GM23338 (cell line): ENCODE results near the gene JKAMP. TPM values are rescaled to one million over a fixed set of nuclear protein-coding genes. Genes with fewer than 3 reads are reported as not detected.

Source experiments
- ATAC-seq: fragments of 200-7000 bp; cut with Tn5 transposase; 3 replicates; pipeline ENCODE4 v1.9.1; 2020
- DNase-seq: peaks from one replicate; pipeline ENCODE4 v3.0.0-alpha.2; 2015; ENCODE audit warnings: low spot score
- H2AFZ ChIP-seq: fragments of 200-600 bp; sonication (generic); 2 replicates; pipeline ENCODE4 v1.8.0; 2016; ENCODE audit warnings: antibody characterized with exemption, mild to moderate bottlenecking, moderate library complexity
- H3F3A ChIP-seq: fragments of 200-600 bp; sonication (generic); replicated peaks from 2 replicates; pipeline ENCODE4 v1.8.0; 2017; ENCODE audit warnings: antibody characterized with exemption, mixed run types, low read depth
- H3K27ac ChIP-seq: fragments of 200-600 bp; sonication (generic); 2 replicates; pipeline ENCODE4 v1.6.1; 2016; ENCODE audit warnings: low read depth
- H3K27me3 ChIP-seq: fragments of 200-600 bp; sonication (generic); 2 replicates; pipeline ENCODE4 v1.8.0; 2016; ENCODE audit warnings: mild to moderate bottlenecking, mixed run types, moderate library complexity; ENCODE audit not compliant: insufficient read depth
- H3K36me3 ChIP-seq: fragments of 200-600 bp; sonication (generic); 2 replicates; pipeline ENCODE4 v1.8.0; 2016; ENCODE audit warnings: mild to moderate bottlenecking; ENCODE audit not compliant: insufficient read depth
- H3K4me1 ChIP-seq: fragments of 200-600 bp; sonication (generic); 2 replicates; pipeline ENCODE4 v1.8.0; 2016; ENCODE audit warnings: mild to moderate bottlenecking, moderate library complexity; ENCODE audit not compliant: insufficient read depth
- H3K4me2 ChIP-seq: fragments of 200-600 bp; sonication (generic); 2 replicates; pipeline ENCODE4 v1.7.1; 2017; ENCODE audit warnings: mixed run types
- H3K4me3 ChIP-seq: fragments of 200-600 bp; sonication (generic); 2 replicates; pipeline ENCODE4 v1.6.1; 2016; ENCODE audit warnings: mixed run types
- H3K79me2 ChIP-seq: fragments of 200-600 bp; sonication (generic); replicated peaks from 2 replicates; pipeline ENCODE4 v1.8.0; 2017; ENCODE audit warnings: mild to moderate bottlenecking; ENCODE audit not compliant: insufficient read depth
- H3K9me2 ChIP-seq: fragments of 200-600 bp; sonication (generic); 2 replicates; pipeline ENCODE4 v1.8.0; 2017; ENCODE audit not compliant: insufficient read depth
- H4K20me1 ChIP-seq: fragments of 200-600 bp; sonication (generic); replicated peaks from 2 replicates; pipeline ENCODE4 v1.8.0; 2017; ENCODE audit warnings: mild to moderate bottlenecking; ENCODE audit not compliant: insufficient read depth
- H3K27ac Mint-ChIP-seq: 2 replicates; pipeline ENCODE4 v1.8.0; 2020; ENCODE audit warnings: inconsistent platforms, mild to moderate bottlenecking, moderate library complexity, mixed read lengths
- H3K27me3 Mint-ChIP-seq: 3 replicates; pipeline ENCODE4 v1.8.0; 2022; ENCODE audit warnings: low read depth, mild to moderate bottlenecking, moderate library complexity, mixed read lengths, inconsistent platforms; ENCODE audit not compliant: insufficient read depth, poor library complexity
- H3K36me3 Mint-ChIP-seq: 3 replicates; pipeline ENCODE4 v1.8.0; 2021; ENCODE audit warnings: low read depth, mild to moderate bottlenecking, inconsistent platforms, moderate library complexity, mixed read lengths
- H3K4me1 Mint-ChIP-seq: 3 replicates; pipeline ENCODE4 v1.8.0; 2020; ENCODE audit warnings: mild to moderate bottlenecking, inconsistent platforms, mixed read lengths
- H3K4me3 Mint-ChIP-seq: 3 replicates; pipeline ENCODE4 v1.8.0; 2021; ENCODE audit warnings: moderate library complexity, mild to moderate bottlenecking, inconsistent platforms, mixed read lengths
- H3K9me3 Mint-ChIP-seq: 3 replicates; pipeline ENCODE4 v1.8.0; 2020; ENCODE audit warnings: moderate library complexity, mild to moderate bottlenecking, inconsistent platforms, mixed read lengths
- CTCF ChIP-seq, 2 experiments: fragments of 200-600 bp in 1 of 2; sonication (generic) in 1 of 2; conservative IDR thresholded peaks; 2 replicates each; pipeline versions ENCODE4 v1.5.1 to v1.6.1; 2016 to 2017; ENCODE audit warnings: antibody characterized with exemption in 2 of 2, low read depth in 2 of 2, mild to moderate bottlenecking in 2 of 2, moderate library complexity in 1 of 2
- EZH2 ChIP-seq: fragments of 200-600 bp; sonication (generic); IDR thresholded peaks from one replicate; pipeline ENCODE4 v1.8.0; 2017; ENCODE audit warnings: antibody characterized with exemption, mild to moderate bottlenecking, low read depth; ENCODE audit not compliant: unreplicated experiment
- EZH2phosphoT487 ChIP-seq: fragments of 200-600 bp; sonication (generic); IDR thresholded peaks from one replicate; pipeline ENCODE4 v1.8.1; 2018; ENCODE audit warnings: antibody characterized with exemption; ENCODE audit not compliant: unreplicated experiment
- JUNB ChIP-seq: IDR thresholded peaks from one replicate; pipeline ENCODE4 v1.6.1; 2016; ENCODE audit warnings: antibody characterized with exemption; ENCODE audit not compliant: unreplicated experiment
- NANOG ChIP-seq: IDR thresholded peaks from 2 replicates; pipeline ENCODE4 v1.6.1; 2016; ENCODE audit warnings: antibody characterized with exemption, borderline replicate concordance
- POLR2AphosphoS5 ChIP-seq: IDR thresholded peaks from 2 replicates; pipeline ENCODE4 v1.6.1; 2016; ENCODE audit warnings: antibody characterized with exemption, low read depth
- STAT1 ChIP-seq: IDR thresholded peaks from one replicate; pipeline ENCODE4 v1.6.1; 2016; ENCODE audit warnings: antibody characterized with exemption; ENCODE audit not compliant: unreplicated experiment
- ZNF114 ChIP-seq: fragments of 250-450 bp; sonication (Bioruptor Pico); IDR thresholded peaks from 2 replicates; pipeline ENCODE4 v1.5.0; 2020; ENCODE audit warnings: mild to moderate bottlenecking, moderate library complexity
- ZNF331 ChIP-seq: fragments of 250-450 bp; sonication (Bioruptor Pico); IDR thresholded peaks from 2 replicates; pipeline ENCODE4 v1.5.0; 2020; ENCODE audit warnings: low read depth, mild to moderate bottlenecking, moderate library complexity
- polyA plus RNA-seq: library from polyadenylated mRNA; unstranded; fragments of >200 nt; fragmentation: Nextera tagmentation; extraction: Ambion mirVana; gene quantifications from 2 replicates; pipeline ENCODE4 v1.2.1, GENCODE V29; 2016
- total RNA-seq: library from RNA; depleted of rRNA; stranded (reverse); fragments of >200 nt; shearing (Covaris generic); gene quantifications from 2 replicates; pipeline ENCODE4 v1.2.3, GENCODE V29; 2014

The JKAMP gene
- total and polyA plus RNA-seq, 2 experiments from 2014 or later, result 31.6 to 66.8 TPM

- ATAC-seq (no peak), DNase-seq (no peak)
- no peaks in the 10 kb centered on the region; the same call in 1 of the 2 replicates for H3F3A ChIP-seq
- peaks cover 31% of the 10 kb centered on the region for H3K27me3 ChIP-seq
- no peak overlapping the region for H2AFZ ChIP-seq
- no peaks in the 10 kb centered on the region for H3K9me3 Mint-ChIP-seq
- peaks cover 7% of the 10 kb centered on the region for H3K4me1 Mint-ChIP-seq
- H3K79me2 ChIP-seq, result no peaks in the 10 kb centered on the region
- no peak overlapping the region for H3K27ac ChIP-seq
- H4K20me1 ChIP-seq, result peaks cover 6% of the 10 kb centered on the region
- H3K4me1 ChIP-seq, result peaks cover 9% of the 10 kb centered on the region
- peaks cover 11% of the 10 kb centered on the region; the same call in 2 of the 3 replicates for H3K36me3 Mint-ChIP-seq
- H3K27me3 Mint-ChIP-seq, result peaks cover 14% of the 10 kb centered on the region
- no peaks in the 10 kb centered on the region for H3K9me2 ChIP-seq
- no peaks in the 10 kb centered on the region for H3K36me3 ChIP-seq
- TF ChIP-seq JUNB (no peak), NANOG (no peak), ZNF114 (CRISPR knock-in tag) (no peak), POLR2AphosphoS5 (no peak), EZH2phosphoT487 (no peak), STAT1 (no peak), EZH2 (no peak)
- no peak overlapping the region for H3K4me3 ChIP-seq
- no peak overlapping the region for H3K4me3 Mint-ChIP-seq
- no peak overlapping the region for H3K4me2 ChIP-seq
- no peak overlapping the region for H3K27ac Mint-ChIP-seq
Measured at GRCh38 chr14:59460378-59460777, 23.9 kb upstream of the JKAMP start.

GRCh38 chr14:59461891-59462290 lies 22.4 kb upstream of the JKAMP start:
- no peak for TF ChIP-seq ZNF331 (CRISPR knock-in tag)
- TF ChIP-seq CTCF (conservative IDR thresholded peaks at IDR 0.05; ENCODE audit: low read depth in 2 of 2), result no peak
- TF ChIP-seq ZNF114 (CRISPR knock-in tag), result no peak
- H3K4me1 Mint-ChIP-seq, result peaks cover 10% of the 10 kb centered on the region
- Histone ChIP-seq H3F3A (no peaks in the 10 kb centered on the region; the same call in 1 of the 2 replicates), H3K36me3 (no peaks in the 10 kb centered on the region), H3K4me3 (no peak overlapping the region), H3K79me2 (no peaks in the 10 kb centered on the region), H4K20me1 (peaks cover 14% of the 10 kb centered on the region), H3K4me2 (no peak overlapping the region), H3K9me2 (no peaks in the 10 kb centered on the region), H3K27me3 (peaks cover 38% of the 10 kb centered on the region), H3K4me1 (peaks cover 9% of the 10 kb centered on the region), H2AFZ (no peak overlapping the region), H3K27ac (no peak overlapping the region)
- peaks cover 9% of the 10 kb centered on the region; the same call in 2 of the 3 replicates for H3K36me3 Mint-ChIP-seq
- peaks cover 21% of the 10 kb centered on the region for H3K27me3 Mint-ChIP-seq
- no peak overlapping the region for H3K4me3 Mint-ChIP-seq
- H3K9me3 Mint-ChIP-seq, result no peaks in the 10 kb centered on the region
- DNase-seq (no peak), ATAC-seq (no peak)
- H3K27ac Mint-ChIP-seq, result no peak overlapping the region
